Measurements from ENCODE around the gene ACAT1.

DNA sequence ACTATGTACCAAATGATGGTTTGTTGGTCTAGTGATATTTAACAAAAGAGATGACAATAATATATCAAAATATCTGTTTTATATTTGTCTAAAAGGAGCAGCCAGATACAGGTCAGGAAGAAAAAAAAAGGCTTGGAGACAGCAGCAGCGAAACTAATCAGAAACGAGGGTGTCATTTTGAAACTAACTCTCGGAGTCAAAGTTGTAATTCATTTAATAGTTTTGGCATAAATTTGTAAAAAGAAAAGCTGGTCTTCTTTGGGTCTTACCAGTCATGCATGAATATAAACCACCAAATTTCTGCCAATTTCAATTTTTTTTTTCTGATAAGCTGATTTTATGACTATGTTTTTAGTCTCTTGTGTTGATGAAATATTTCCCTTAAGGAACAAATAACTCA is 75.5 kb downstream of the ACAT1 start:
- no peak for TF ChIP-seq POLR2A (IDR thresholded peaks at IDR 0.05)
- TF ChIP-seq, protein P1, sequence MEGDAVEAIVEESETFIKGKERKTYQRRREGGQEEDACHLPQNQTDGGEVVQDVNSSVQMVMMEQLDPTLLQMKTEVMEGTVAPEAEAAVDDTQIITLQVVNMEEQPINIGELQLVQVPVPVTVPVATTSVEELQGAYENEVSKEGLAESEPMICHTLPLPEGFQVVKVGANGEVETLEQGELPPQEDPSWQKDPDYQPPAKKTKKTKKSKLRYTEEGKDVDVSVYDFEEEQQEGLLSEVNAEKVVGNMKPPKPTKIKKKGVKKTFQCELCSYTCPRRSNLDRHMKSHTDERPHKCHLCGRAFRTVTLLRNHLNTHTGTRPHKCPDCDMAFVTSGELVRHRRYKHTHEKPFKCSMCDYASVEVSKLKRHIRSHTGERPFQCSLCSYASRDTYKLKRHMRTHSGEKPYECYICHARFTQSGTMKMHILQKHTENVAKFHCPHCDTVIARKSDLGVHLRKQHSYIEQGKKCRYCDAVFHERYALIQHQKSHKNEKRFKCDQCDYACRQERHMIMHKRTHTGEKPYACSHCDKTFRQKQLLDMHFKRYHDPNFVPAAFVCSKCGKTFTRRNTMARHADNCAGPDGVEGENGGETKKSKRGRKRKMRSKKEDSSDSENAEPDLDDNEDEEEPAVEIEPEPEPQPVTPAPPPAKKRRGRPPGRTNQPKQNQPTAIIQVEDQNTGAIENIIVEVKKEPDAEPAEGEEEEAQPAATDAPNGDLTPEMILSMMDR (IDR thresholded peaks at IDR 0.05), result no peak
- TF ChIP-seq EP300 (IDR thresholded peaks at IDR 0.05), result no peak

All from upper lobe of left lung (tissue), 4 donors.